Calu3 (cell line): Measurements from ENCODE around the gene PATZ1. TPM values are rescaled to one million over a fixed set of nuclear protein-coding genes. Genes with fewer than 3 reads are reported as not detected.

ENCODE experiments used
- BruUV-seq: library from RNA; stranded (reverse); fragments of 400-500 nt; replicated peaks from 2 replicates; lab custom pipeline; 2021; lab: Mats Ljungman, UMichigan
- CTCF ChIA-PET: fragments of 300-600 bp; sonication (Branson Sonifier 250); formaldehyde crosslinking; loops from one replicate; lab custom pipeline; 2022; ENCODE audit warnings: antibody characterized with exemption; lab: Charles Lee
- DNase-seq: peaks from one replicate; pipeline ENCODE4 v3.0.0; 2022
- H3K27ac Mint-ChIP-seq: one replicate; pipeline ENCODE4 v1.8.0; 2022; ENCODE audit warnings: mixed read lengths; ENCODE audit not compliant: unreplicated experiment
- H3K27me3 Mint-ChIP-seq: one replicate; pipeline ENCODE4 v1.8.0; 2022; ENCODE audit warnings: mixed read lengths; ENCODE audit not compliant: unreplicated experiment
- H3K36me3 Mint-ChIP-seq: one replicate; pipeline ENCODE4 v1.8.0; 2022; ENCODE audit warnings: mild to moderate bottlenecking, moderate library complexity, mixed read lengths; ENCODE audit not compliant: insufficient read depth, unreplicated experiment
- H3K4me1 Mint-ChIP-seq: one replicate; pipeline ENCODE4 v1.8.0; 2022; ENCODE audit warnings: mild to moderate bottlenecking, low read depth, mixed read lengths; ENCODE audit not compliant: unreplicated experiment
- H3K4me3 Mint-ChIP-seq: one replicate; pipeline ENCODE4 v1.8.0; 2022; ENCODE audit warnings: mild to moderate bottlenecking, low read depth, moderate library complexity, mixed read lengths; ENCODE audit not compliant: unreplicated experiment
- H3K9me3 Mint-ChIP-seq: one replicate; pipeline ENCODE4 v1.8.0; 2022; ENCODE audit warnings: low read depth, mixed read lengths; ENCODE audit not compliant: unreplicated experiment
- intact Hi-C: fragments of 100-400 bp; cut with micrococcal nuclease; formaldehyde crosslinking; loops from one replicate; pipeline ENCODE4 v1.10.0; 2022; ENCODE audit not compliant: unreplicated experiment
- total RNA-seq: library from RNA; stranded (reverse); gene quantifications from 2 replicates; pipeline ENCODE4 v1.2.3, GENCODE V29; 2022
- TF ChIP-seq, protein P1 (sequence below): fragments of 200-600 bp; IDR thresholded peaks from one replicate; pipeline ENCODE4 v1.8.0; 2022; ENCODE audit warnings: antibody characterized with exemption; ENCODE audit not compliant: unreplicated experiment

Gene PATZ1
- total RNA-seq, 1 experiment from 2014 or later: 35.0 TPM

- intact Hi-C loops: no loop called here
- CTCF ChIA-PET: interaction anchor here (0.6 to 1.0 kb wide), 2 partner anchors 34 to 120 kb away, joined by 3 read pairs; partner anchors contain the start of gene RNF185
- H3K4me1 Mint-ChIP-seq: peaks cover 23% of the 10 kb centered on the region
- H3K27me3 Mint-ChIP-seq: no peaks in the 10 kb centered on the region
- H3K4me3 Mint-ChIP-seq: no peak overlapping the region
- H3K9me3 Mint-ChIP-seq: no peaks in the 10 kb centered on the region
- no TSS peak for BruUV-seq
- no peak overlapping the region for H3K27ac Mint-ChIP-seq
- TF ChIP-seq, protein P1, sequence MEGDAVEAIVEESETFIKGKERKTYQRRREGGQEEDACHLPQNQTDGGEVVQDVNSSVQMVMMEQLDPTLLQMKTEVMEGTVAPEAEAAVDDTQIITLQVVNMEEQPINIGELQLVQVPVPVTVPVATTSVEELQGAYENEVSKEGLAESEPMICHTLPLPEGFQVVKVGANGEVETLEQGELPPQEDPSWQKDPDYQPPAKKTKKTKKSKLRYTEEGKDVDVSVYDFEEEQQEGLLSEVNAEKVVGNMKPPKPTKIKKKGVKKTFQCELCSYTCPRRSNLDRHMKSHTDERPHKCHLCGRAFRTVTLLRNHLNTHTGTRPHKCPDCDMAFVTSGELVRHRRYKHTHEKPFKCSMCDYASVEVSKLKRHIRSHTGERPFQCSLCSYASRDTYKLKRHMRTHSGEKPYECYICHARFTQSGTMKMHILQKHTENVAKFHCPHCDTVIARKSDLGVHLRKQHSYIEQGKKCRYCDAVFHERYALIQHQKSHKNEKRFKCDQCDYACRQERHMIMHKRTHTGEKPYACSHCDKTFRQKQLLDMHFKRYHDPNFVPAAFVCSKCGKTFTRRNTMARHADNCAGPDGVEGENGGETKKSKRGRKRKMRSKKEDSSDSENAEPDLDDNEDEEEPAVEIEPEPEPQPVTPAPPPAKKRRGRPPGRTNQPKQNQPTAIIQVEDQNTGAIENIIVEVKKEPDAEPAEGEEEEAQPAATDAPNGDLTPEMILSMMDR: no peak
- DNase-seq: no peak
- H3K36me3 Mint-ChIP-seq: peaks cover 21% of the 10 kb centered on the region
Observed at GRCh38 chr22:31279327-31279669, 66.8 kb downstream of the PATZ1 start.

- no peaks in the 10 kb centered on the region for H3K27me3 Mint-ChIP-seq
- TF ChIP-seq, protein P1: no peak
- DNase-seq: no peak
- H3K27ac Mint-ChIP-seq: no peak overlapping the region
- intact Hi-C loops: no loop called here
- BruUV-seq: no TSS peak
- H3K4me1 Mint-ChIP-seq: peaks cover 23% of the 10 kb centered on the region
- CTCF ChIA-PET: interaction anchor here (0.6 to 1.0 kb wide), 2 partner anchors 35 to 119 kb away, joined by 3 read pairs; partner anchors contain the start of gene RNF185
- H3K36me3 Mint-ChIP-seq: peaks cover 24% of the 10 kb centered on the region
- H3K4me3 Mint-ChIP-seq: no peak overlapping the region
- H3K9me3 Mint-ChIP-seq: no peaks in the 10 kb centered on the region
Observed at GRCh38 chr22:31278626-31279326, 67.4 kb downstream of the PATZ1 start.

- Mint-ChIP-seq H3K4me1 (peaks cover 23% of the 10 kb centered on the region), H3K27ac (no peak overlapping the region), H3K9me3 (no peaks in the 10 kb centered on the region), H3K4me3 (no peak overlapping the region), H3K27me3 (no peaks in the 10 kb centered on the region), H3K36me3 (peaks cover 30% of the 10 kb centered on the region)
- no TSS peak for BruUV-seq
- CTCF ChIA-PET: no interaction called here
- DNase-seq: no peak
- intact Hi-C loops: no loop called here
- TF ChIP-seq, protein P1: no peak
Observed at GRCh38 chr22:31278151-31278621, 68.0 kb downstream of the PATZ1 start.

DNA sequence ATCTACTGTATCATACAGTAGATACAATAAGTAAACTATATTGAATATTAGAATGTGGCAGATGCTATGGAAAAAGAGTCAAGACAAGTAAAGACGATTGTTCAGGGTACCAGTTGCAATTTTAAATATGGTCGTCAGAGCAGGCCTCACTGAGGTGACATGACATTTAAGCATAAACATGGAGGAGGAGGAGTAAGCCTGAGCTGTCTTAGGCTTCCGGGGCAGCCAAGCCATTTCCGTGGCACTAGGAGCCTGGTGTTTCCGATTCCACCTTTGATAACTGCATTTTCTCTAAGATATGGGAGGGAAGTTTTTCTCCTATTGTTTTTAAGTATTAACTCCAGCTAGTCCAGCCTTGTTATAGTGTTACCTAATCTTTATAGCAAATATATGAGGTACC, 68.4 kb downstream of the PATZ1 start:
- CTCF ChIA-PET: no interaction called here
- Mint-ChIP-seq H3K4me1 (peaks cover 23% of the 10 kb centered on the region), H3K27ac (no peak overlapping the region), H3K36me3 (peaks cover 32% of the 10 kb centered on the region), H3K4me3 (no peak overlapping the region), H3K9me3 (no peaks in the 10 kb centered on the region), H3K27me3 (no peaks in the 10 kb centered on the region)
- no TSS peak for BruUV-seq
- intact Hi-C loops: no loop called here
- DNase-seq: no peak
- TF ChIP-seq, protein P1: no peak
